Trophoblast cell (in vitro differentiated cells and primary cell): ENCODE data around the gene GPX3.
A peak's percentile ranks its signal among the peaks of the same experiment; 100 is the strongest.

Source experiments
- DNase-seq, 2 donors: peaks; one replicate each; pipeline ENCODE4 v3.0.0-alpha.2; 2016
- H2AFZ ChIP-seq: 2 replicates; pipeline ENCODE4 v1.6.1; 2013; ENCODE audit warnings: low read length, moderate library complexity, mild to moderate bottlenecking; ENCODE audit not compliant: insufficient read depth, poor library complexity
- H2AK5ac ChIP-seq: 2 replicates; pipeline ENCODE4 v1.6.1; 2013; ENCODE audit warnings: mild to moderate bottlenecking, low read length
- H2BK120ac ChIP-seq: 2 replicates; pipeline ENCODE4 v1.6.1; 2013; ENCODE audit warnings: low read length, mild to moderate bottlenecking, moderate library complexity; ENCODE audit not compliant: insufficient read depth, poor library complexity
- H2BK12ac ChIP-seq: 2 replicates; pipeline ENCODE4 v1.6.1; 2013; ENCODE audit warnings: mild to moderate bottlenecking, low read length, moderate library complexity
- H2BK5ac ChIP-seq: 2 replicates; pipeline ENCODE4 v1.6.1; 2013; ENCODE audit warnings: low read length, low read depth, moderate library complexity, mild to moderate bottlenecking; ENCODE audit not compliant: poor library complexity
- H3K14ac ChIP-seq: 2 replicates; pipeline ENCODE4 v1.6.1; 2013; ENCODE audit warnings: mild to moderate bottlenecking, low read length
- H3K18ac ChIP-seq: 2 replicates; pipeline ENCODE4 v1.6.1; 2013; ENCODE audit warnings: mild to moderate bottlenecking, low read length
- H3K23ac ChIP-seq: 2 replicates; pipeline ENCODE4 v1.6.1; 2013; ENCODE audit warnings: low read length
- H3K27ac ChIP-seq: 2 replicates; pipeline ENCODE4 v1.5.1; 2013; ENCODE audit warnings: low read depth, mild to moderate bottlenecking, inconsistent platforms, low read length, moderate library complexity
- H3K27me3 ChIP-seq: 2 replicates; pipeline ENCODE4 v1.6.1; 2013; ENCODE audit warnings: inconsistent platforms, mild to moderate bottlenecking, low read length, moderate library complexity; ENCODE audit not compliant: insufficient read depth
- H3K36me3 ChIP-seq, 2 experiments: 1 replicate in 1 of 2; 2 replicates in 1 of 2; pipeline ENCODE4 v1.6.1; 2013; ENCODE audit warnings: low read length in 2 of 2, mild to moderate bottlenecking in 2 of 2, moderate library complexity in 1 of 2; ENCODE audit not compliant: insufficient read depth in 2 of 2, control insufficient read depth in 1 of 2
- H3K4ac ChIP-seq: 2 replicates; pipeline ENCODE4 v1.6.1; 2013; ENCODE audit warnings: low read depth, mild to moderate bottlenecking, low read length, moderate library complexity
- H3K4me1 ChIP-seq, 2 experiments: 1 replicate in 1 of 2; 2 replicates in 1 of 2; pipeline ENCODE4 v1.6.1; 2013; ENCODE audit warnings: low read length in 2 of 2, mild to moderate bottlenecking in 2 of 2, moderate library complexity in 1 of 2; ENCODE audit not compliant: insufficient read depth in 2 of 2, control insufficient read depth in 1 of 2
- H3K4me2 ChIP-seq: 2 replicates; pipeline ENCODE4 v1.6.1; 2013; ENCODE audit warnings: inconsistent platforms, mild to moderate bottlenecking, low read length, moderate library complexity
- H3K4me3 ChIP-seq: 2 replicates; pipeline ENCODE4 v1.5.1; 2013; ENCODE audit warnings: mild to moderate bottlenecking, low read depth, low read length, inconsistent platforms
- H3K79me1 ChIP-seq: one replicate; pipeline ENCODE4 v1.6.1; 2013; ENCODE audit warnings: low read length
- H3K79me2 ChIP-seq: 2 replicates; pipeline ENCODE4 v1.6.1; 2013; ENCODE audit warnings: low read length, mild to moderate bottlenecking; ENCODE audit not compliant: control insufficient read depth, insufficient read depth, poor library complexity
- H3K9ac ChIP-seq: 2 replicates; pipeline ENCODE4 v1.6.1; 2013; ENCODE audit warnings: mild to moderate bottlenecking, low read length
- H3K9me3 ChIP-seq: 2 replicates; pipeline ENCODE4 v1.6.1; 2013; ENCODE audit warnings: low read depth, mild to moderate bottlenecking, control low read depth, inconsistent platforms, low read length; ENCODE audit not compliant: insufficient read depth
- H4K12ac ChIP-seq: 2 replicates; pipeline ENCODE4 v1.6.1; 2013; ENCODE audit warnings: low read depth, mild to moderate bottlenecking, low read length, moderate library complexity
- H4K8ac ChIP-seq: 2 replicates; pipeline ENCODE4 v1.6.1; 2013; ENCODE audit warnings: low read depth, mild to moderate bottlenecking, low read length, moderate library complexity
- H4K91ac ChIP-seq: one replicate; pipeline ENCODE4 v1.6.1; 2013; ENCODE audit warnings: low read depth, mild to moderate bottlenecking, low read length, moderate library complexity
- WGBS: extraction: QIAGEN DNeasy Blood & Tissue Kit; methylation state at CpG from one replicate; pipeline ENCODE4 v1.1.7; 2013; ENCODE audit warnings: missing lambda C conversion rate; ENCODE audit not compliant: insufficient read length, insufficient coverage; ENCODE audit errors: extremely low coverage; 5-methylcytosine and 5-hydroxymethylcytosine counted together

The GPX3 gene

DNA sequence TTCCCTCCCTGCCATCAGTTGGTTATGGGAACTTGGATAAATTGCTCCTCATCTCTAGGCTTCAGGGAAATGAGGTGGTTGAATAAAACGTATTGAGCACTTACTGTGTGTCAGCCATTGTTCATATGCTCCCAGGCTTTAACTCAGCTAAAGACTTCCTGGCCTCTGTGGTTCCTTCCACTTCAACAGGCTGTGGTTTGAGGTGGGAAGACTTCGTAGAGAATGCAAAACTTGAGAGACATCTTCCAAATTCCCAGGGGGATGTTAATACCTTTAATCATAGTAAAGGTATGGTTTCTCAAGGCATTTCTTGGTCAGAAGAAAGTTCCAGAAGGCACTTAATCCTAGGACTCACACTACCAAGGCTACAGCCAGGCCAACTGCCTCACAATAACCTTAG is 1.5 kb upstream of the GPX3 start:
- no CpG with 5 or more reads among the region's 2 CpGs for WGBS
- H3K18ac ChIP-seq: no peak overlapping the region
- H3K4me2 ChIP-seq: no peak overlapping the region
- peaks cover 2% of the 10 kb centered on the region for H3K79me1 ChIP-seq
- H4K91ac ChIP-seq: no peak overlapping the region
- H2BK12ac ChIP-seq: no peak overlapping the region
- H3K27ac ChIP-seq: no peak overlapping the region
- no peak overlapping the region for H2BK5ac ChIP-seq
- H3K4ac ChIP-seq: no peak overlapping the region
- H3K9ac ChIP-seq: no peak overlapping the region
- H3K14ac ChIP-seq: no peak overlapping the region
- no peak overlapping the region for H4K8ac ChIP-seq
- H2AFZ ChIP-seq: no peak overlapping the region
- no peak overlapping the region for H4K12ac ChIP-seq
- no peak overlapping the region for H2BK120ac ChIP-seq
- no peak overlapping the region for H2AK5ac ChIP-seq
- no peaks in the 10 kb centered on the region for H3K9me3 ChIP-seq
- no peaks in the 10 kb centered on the region for H3K79me2 ChIP-seq
- H3K4me3 ChIP-seq: no peak overlapping the region
- no peaks in the 10 kb centered on the region for H3K27me3 ChIP-seq
- H3K36me3 ChIP-seq: no peaks in the 10 kb centered on the region
- no peak overlapping the region for H3K23ac ChIP-seq
- peaks cover 3 to 5% of the 10 kb centered on the region in 2 experiments for H3K4me1 ChIP-seq
- no peak for DNase-seq

DNA sequence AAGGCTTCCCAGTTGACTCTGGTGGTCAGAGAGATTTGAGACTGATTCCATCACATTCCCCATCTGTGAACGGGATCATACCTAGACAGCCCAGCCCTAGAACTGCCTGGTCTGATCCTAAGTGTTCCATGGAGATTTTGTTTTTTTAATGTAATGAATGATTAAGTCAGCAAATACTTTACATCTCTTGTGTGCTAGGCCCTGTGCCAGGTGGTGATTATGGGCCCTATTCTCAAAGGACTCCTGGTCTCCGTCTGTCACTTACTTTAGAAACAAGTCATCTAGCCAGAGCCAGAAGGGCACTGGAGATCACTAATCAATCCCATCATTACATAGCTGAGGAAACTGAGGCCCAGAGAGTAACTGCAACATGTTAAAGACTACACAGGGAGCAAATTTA is 1.1 kb upstream of the GPX3 start:
- no peaks in the 10 kb centered on the region for H3K9me3 ChIP-seq
- H3K27ac ChIP-seq: no peak overlapping the region
- H4K12ac ChIP-seq: no peak overlapping the region
- WGBS: no CpG with 5 or more reads among the region's 2 CpGs
- no peak overlapping the region for H2BK120ac ChIP-seq
- no peak overlapping the region for H3K9ac ChIP-seq
- no peaks in the 10 kb centered on the region for H3K79me2 ChIP-seq
- peaks cover 3 to 5% of the 10 kb centered on the region in 2 experiments for H3K4me1 ChIP-seq
- peaks cover 2% of the 10 kb centered on the region for H3K79me1 ChIP-seq
- no peak overlapping the region for H2AK5ac ChIP-seq
- H3K4ac ChIP-seq: no peak overlapping the region
- no peak overlapping the region for H3K18ac ChIP-seq
- no peak overlapping the region for H2AFZ ChIP-seq
- no peak overlapping the region for H3K4me3 ChIP-seq
- no peak overlapping the region for H3K4me2 ChIP-seq
- no peak for DNase-seq
- no peaks in the 10 kb centered on the region for H3K36me3 ChIP-seq
- H2BK12ac ChIP-seq: no peak overlapping the region
- H3K23ac ChIP-seq: no peak overlapping the region
- H3K27me3 ChIP-seq: no peaks in the 10 kb centered on the region
- H3K14ac ChIP-seq: no peak overlapping the region
- H4K8ac ChIP-seq: no peak overlapping the region
- H4K91ac ChIP-seq: no peak overlapping the region
- H2BK5ac ChIP-seq: no peak overlapping the region

GRCh38 chr5:151021746-151022145 is 1.4 kb downstream of the GPX3 start:
- Histone ChIP-seq H3K79me1 (peaks cover 2% of the 10 kb centered on the region), H2AFZ (no peak overlapping the region), H3K4me1 (peaks cover 3 to 5% of the 10 kb centered on the region in 2 experiments), H3K79me2 (no peaks in the 10 kb centered on the region), H3K4me3 (no peak overlapping the region), H3K27ac (no peak overlapping the region), H3K9me3 (no peaks in the 10 kb centered on the region), H3K36me3 (peaks cover 0 to 5% of the 10 kb centered on the region in 2 experiments), H3K9ac (no peak overlapping the region), H2BK120ac (no peak overlapping the region), H2AK5ac (no peak overlapping the region), H3K27me3 (no peaks in the 10 kb centered on the region), H2BK5ac (no peak overlapping the region), H3K4me2 (no peak overlapping the region), H4K12ac (no peak overlapping the region), H3K23ac (no peak overlapping the region), H3K4ac (no peak overlapping the region), H4K8ac (no peak overlapping the region), H3K14ac (no peak overlapping the region), H4K91ac (no peak overlapping the region), H3K18ac (no peak overlapping the region), H2BK12ac (no peak overlapping the region)
- WGBS: no CpG with 5 or more reads among the region's 6 CpGs
- no peak for DNase-seq

- no peak overlapping the region for H3K18ac ChIP-seq
- H2BK120ac ChIP-seq: no peak overlapping the region
- H4K12ac ChIP-seq: no peak overlapping the region
- DNase-seq: peak; percentile 52 to 55
- H3K4me1 ChIP-seq: peaks cover 3 to 5% of the 10 kb centered on the region in 2 experiments
- H3K27ac ChIP-seq: no peak overlapping the region
- H2AK5ac ChIP-seq: no peak overlapping the region
- no peak overlapping the region for H4K8ac ChIP-seq
- H3K36me3 ChIP-seq: peaks cover 2 to 6% of the 10 kb centered on the region in 2 experiments
- H3K23ac ChIP-seq: no peak overlapping the region
- H3K9ac ChIP-seq: no peak overlapping the region
- H3K79me2 ChIP-seq: no peaks in the 10 kb centered on the region
- H2BK5ac ChIP-seq: no peak overlapping the region
- H3K4me3 ChIP-seq: no peak overlapping the region
- H3K4ac ChIP-seq: no peak overlapping the region
- H3K4me2 ChIP-seq: no peak overlapping the region
- no peak overlapping the region for H2BK12ac ChIP-seq
- no peak overlapping the region for H2AFZ ChIP-seq
- WGBS: no CpG with 5 or more reads among the region's 7 CpGs
- H4K91ac ChIP-seq: no peak overlapping the region
- peaks cover 2% of the 10 kb centered on the region for H3K79me1 ChIP-seq
- H3K14ac ChIP-seq: no peak overlapping the region
- H3K27me3 ChIP-seq: no peaks in the 10 kb centered on the region
- no peaks in the 10 kb centered on the region for H3K9me3 ChIP-seq
Observed at GRCh38 chr5:151022511-151023018, 2.2 kb downstream of the GPX3 start.
